Endometrial microvascular endothelial cells (primary cell): ENCODE measurements around the gene GABRB3. TPM values are rescaled to one million over a fixed set of nuclear protein-coding genes. Genes with fewer than 3 reads are reported as not detected.

Experiments used
- in situ Hi-C: cut with HindIII; loops from 2 replicates; pipeline ENCODE4 v1.10.0; 2017; ENCODE audit warnings: low sequenced_read_pairs, low pct_unique_long_range_greater_than_20kb; ENCODE audit errors: inconsistent ontology term
- total RNA-seq: library from RNA; depleted of rRNA; stranded (reverse); fragments of >200 nt; gene quantifications from one replicate; pipeline ENCODE4 v1.2.3, GENCODE V29; 2015; ENCODE audit errors: inconsistent ontology term

GABRB3 gene
- total RNA-seq, 1 donor from 2014 or later = not detected

DNA sequence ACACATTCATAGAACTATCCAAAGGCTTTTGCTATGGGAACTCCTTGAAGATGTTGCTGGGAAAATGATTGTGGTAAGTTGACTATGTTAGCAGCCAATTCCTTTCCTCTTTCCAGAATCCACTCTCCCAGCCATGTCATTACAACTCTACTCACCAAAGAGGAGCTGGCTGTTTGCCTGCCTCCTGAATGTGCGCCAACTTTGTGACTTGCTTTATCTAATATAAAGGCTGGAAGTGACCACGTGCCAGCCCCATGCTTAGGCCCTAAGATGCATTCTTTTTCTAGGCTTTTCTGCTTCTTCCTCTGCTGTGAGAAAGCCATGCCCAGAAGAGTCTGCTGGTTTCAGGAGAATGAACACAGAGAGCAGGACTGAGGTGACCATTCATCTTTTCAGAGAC, 182.2 kb downstream of the GABRB3 start:
- in situ Hi-C loops = no loop called here

DNA sequence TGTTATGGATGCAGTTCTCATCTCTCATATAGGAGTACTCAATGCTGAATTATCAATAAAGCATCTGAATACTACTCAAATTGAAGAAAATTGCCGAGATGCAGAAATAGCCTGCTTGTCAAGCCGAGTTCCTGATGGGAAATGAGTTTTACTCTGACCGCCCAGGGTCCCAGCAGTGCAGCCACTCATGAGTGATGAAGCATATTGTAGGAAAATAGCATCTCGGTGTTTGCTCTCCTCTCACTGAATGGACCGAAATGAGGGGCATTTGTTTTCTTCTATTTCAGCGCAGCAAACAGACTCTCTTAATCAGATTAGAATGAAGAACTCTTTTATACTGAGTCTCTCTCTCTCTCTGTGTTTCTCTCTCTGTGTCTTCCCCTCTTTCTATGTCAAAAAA, 190.0 kb downstream of the GABRB3 start:
- in situ Hi-C loops = no loop called here

DNA sequence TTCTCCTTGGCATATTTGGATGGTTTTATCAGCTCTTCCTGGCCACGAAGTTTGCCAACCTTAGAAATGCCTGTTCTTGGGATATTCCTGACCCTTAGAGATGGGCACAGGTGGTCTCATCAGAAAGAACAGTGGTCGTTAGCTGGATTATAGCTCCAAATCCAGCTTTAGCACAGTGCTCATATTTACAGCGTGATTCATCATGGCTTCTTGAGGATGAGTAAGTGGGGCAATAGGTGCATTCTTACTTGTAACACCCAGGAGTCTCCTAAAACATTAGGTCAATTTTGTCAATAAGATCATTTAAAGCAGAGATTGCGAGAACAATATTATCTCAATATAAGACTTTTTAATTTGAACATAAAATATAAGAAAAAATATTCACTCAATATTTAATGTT, 191.9 kb downstream of the GABRB3 start:
- in situ Hi-C loops = no loop called here

DNA sequence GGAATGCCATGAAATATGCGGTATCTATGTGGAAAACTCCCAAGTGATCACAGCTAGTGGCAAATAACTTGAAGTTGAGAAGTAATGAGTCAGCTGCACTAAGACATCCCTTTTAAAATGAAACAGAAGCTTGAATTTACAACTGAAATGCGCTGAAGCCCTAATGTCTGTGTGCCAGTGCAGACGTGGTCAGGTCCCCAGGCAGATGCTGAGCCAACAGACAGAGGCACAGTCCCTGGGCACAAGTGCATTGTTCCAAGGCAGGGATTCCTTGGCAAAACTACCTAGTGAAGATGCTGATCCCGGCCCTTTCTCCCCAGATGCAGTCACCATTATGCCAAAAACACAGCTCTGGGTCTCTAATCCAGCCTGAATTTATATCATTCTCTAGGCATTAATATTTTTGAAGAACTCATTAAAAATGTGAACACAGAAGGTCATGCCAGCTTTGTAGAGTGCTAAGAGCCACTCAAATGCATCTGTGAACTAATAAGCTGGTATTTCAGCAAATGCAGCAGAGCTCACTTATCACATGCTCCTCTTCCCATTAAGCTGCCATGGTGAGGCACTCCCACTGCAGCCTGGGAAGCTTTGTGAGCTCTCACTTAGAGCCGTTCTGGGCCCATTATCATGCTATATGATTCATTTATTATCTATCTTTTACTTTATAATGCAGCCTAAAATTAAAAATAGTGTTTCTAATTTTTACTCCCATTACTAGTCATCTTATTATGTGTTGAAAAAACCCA, 200.1 kb downstream of the GABRB3 start:
- in situ Hi-C loops = no loop called here

DNA sequence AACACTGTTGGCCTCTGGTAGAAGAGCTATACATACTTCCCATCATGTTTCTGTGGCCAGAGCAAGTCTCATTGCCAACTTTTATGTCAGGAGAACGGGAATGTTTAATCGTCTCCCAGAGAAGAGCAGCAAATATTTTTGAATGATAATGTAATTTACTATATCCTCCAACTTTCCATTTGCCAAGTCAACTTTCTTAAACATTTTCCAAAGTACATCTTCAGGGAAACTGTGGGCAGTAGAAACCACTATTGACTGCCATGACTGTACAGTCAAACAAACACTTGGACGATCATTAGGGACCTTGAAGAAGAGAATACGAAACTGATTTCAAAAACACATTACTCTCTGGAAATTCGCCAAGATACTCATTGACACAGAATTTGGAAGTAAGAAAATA, 201.5 kb downstream of the GABRB3 start:
- in situ Hi-C loops = no loop called here

DNA sequence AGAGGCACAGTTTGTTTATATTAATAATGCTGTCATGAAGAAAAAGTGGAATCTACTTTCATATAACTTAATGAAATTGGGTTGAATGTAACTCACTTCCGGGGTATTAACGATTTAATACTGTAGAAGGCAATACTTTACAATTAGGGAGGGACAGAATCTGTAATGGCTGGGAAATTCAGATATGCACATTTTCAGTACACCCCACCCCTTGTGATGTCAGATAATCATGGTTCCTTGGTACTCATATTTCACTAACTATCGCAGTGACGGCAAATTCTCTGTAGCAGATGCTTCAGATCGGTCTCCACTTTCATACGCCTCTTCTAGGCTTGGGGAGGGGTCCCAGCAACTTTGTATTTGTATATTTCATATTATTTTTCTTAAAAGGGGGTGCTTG, 207.3 kb downstream of the GABRB3 start:
- in situ Hi-C loops = no loop called here

DNA sequence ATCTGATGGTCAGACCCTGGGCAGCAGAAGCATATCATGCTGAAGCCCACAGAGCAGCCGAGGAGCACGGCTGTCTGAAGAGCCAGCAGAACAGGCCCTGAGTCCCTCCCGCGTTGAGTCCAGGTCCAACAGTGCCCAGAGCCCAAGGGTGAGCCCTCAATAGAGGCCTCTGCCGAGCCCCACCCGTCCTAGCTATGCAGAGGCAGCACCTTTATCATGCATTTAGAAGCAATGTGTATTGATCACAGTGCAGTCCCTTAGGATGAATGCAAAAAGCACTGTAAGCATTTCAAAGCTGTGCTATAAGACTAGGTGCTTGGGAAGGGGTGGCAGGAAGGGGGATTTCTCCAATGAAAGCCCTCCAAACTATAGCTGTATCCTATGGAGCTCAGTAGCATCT, 208.5 kb downstream of the GABRB3 start:
- in situ Hi-C loops = no loop called here

DNA sequence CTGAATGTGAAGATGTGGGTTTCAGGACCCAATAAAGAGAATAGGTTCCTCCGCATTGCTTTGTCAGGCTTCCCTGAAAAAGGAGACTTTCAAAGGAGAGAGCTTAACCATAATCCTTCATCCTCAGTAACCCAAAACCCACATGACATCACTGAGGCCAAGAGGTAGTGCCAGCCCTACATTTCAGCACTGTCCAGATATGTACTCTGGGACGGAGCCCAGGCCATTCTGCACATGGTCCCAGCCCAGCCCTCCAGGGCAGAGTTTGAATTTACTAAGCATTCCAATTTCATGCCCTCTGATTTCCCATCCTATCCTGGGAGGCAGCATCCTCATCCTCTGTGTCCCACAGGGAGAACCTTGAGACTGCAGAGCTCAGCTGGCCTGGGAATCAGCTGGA, 210.5 kb downstream of the GABRB3 start:
- in situ Hi-C loops = no loop called here

DNA sequence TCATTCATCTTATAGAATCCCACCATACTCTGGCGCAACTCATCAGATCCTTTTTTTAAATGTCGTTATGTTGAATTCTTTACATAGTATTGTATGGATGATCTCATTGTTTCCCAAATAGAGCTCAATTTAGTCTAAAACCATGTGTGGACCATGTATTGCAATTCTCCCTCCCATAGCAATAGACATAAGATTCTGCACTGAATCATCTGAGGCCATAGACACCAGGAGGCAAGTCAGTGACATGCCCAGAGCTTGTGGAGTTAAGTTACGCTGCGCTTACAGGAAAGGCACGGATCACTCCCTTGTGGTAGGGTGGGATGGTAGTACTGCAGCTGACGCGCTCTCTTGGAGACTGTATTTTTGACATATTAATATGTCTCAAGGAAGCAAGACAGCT, 211.0 kb downstream of the GABRB3 start:
- in situ Hi-C loops = no loop called here

DNA sequence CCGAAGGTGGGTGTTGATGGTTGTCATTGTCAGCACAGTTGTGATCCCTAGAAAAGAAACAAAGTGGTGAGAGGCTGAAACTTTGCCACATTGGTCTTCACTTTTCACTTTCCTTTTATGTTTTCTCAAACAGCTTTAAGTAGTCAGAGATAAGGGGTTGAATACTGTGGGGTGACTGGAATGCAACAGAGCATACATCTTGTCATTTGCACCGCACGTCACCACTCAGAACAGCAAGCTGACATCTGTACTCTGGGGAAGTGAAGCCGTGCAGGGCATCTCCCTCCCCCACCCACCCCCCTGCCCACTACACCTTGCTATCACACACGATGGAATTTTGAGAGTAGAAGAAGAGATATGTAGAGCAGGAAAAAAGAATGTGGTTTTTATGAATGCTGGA, 211.7 kb downstream of the GABRB3 start:
- in situ Hi-C loops = no loop called here

DNA sequence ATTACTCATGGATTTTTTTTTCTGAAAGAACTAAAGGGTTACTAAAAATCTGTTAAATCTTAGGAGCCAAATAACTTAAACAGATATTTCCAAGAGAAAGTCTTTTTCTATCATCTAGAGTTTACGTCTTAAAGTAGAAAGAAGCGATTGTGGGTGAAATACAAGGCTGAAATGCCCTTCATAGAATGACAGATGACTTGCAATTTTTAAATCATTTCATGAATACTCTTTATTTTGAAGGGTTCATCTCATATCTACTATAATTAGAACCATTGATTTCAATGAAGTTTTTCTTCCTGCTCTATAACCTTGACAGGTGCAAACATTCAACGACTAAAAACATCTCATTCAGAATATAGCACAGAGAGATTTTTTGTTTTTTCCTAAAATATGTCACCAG, 217.0 kb downstream of the GABRB3 start:
- in situ Hi-C loops = no loop called here

DNA sequence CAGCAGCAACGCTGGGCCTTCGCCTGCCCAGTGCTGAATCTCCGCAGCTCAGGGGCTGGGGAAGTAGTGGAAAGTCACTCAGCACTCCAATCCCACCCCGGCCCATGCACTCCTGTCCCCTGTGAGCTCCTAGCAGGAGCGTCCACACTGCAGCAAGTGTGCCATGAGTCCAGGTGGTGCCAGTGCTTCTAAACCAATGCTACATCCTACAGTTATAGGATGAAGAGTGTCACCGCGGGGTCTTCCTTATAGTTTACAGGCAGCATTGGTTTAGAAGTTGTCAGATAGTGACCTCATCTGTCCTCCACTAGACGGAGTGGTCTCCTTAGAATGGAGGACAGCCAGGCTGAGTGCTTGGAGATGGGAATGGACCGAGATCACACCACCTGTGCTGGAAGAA, 221.4 kb downstream of the GABRB3 start:
- in situ Hi-C loops = no loop called here

DNA sequence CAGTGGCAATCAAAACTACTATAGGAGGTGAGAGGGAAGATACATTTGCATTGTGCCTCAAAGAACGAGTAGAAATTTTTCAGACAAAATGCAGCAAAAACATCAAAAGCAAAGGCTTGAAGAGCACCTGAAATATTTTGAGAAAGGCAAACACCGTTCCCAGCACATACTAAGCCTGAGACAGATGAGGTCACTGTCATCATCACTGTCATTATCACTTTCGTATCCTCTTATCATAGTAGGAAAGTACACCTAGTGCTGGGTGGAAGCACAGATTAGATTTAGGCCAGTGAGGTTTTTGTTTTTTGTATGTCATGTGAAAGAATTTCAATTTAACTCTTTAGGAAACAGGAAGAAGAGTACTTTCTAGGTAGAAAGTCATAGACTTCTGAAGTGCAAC, 222.0 kb downstream of the GABRB3 start:
- in situ Hi-C loops = no loop called here

DNA sequence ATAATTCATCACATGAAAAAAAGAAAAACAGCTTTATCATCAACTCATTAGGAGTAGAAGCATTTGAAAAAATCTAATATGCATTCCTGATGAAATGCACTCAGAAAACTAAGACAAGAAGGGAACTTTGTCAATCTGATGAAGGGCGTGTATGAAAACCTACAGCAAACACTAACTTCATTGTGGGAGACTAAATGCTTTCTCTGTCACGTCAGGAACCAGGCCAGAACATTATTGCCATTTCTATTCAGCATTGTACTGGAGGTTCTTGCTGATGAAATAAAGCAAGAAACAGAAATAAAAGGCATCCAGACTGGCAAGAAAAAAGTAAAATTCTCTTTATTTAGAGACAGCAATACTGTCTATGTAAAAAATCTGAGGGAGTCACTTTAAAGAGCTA, 235.2 kb downstream of the GABRB3 start:
- in situ Hi-C loops = no loop called here

DNA sequence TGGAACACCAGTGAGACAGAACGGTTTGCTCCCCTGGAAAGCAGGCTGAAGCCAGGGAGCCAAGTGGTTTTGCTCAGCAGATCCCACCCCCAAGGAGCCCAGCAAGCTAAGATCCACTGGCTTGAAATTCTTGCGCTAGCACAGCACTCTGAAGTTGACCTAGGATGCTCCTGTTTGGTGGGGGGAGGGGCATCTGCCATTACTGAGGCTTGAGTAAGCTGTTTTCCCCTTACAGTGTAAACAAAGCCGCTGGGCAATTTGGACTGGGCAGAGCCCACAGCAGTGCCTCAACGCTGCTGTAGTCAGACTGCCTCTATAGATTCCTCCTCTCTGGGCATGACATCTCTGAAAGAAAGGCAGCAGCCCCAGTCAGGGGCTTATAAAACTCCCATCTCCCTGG, 241.4 kb downstream of the GABRB3 start:
- in situ Hi-C loops = no loop called here

DNA sequence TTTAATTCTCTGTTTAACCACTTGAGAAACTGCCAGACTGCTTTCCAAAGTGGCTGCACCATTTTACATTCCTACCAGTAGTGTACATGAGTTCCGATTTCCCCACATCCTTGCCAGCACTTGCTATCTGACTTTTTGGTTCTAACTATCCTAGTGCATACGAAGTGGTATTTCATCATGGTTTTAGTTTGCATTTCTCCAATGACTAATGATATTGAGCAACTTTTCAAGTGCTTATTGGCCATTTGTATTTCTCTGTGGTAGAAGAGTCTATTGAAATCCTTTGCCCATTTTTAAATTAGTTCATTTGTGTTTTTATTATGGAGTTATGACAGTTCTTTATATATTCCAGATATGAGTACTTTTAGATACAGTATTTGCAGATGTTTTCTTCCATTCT, 247.8 kb downstream of the GABRB3 start:
- in situ Hi-C loops = no loop called here

DNA sequence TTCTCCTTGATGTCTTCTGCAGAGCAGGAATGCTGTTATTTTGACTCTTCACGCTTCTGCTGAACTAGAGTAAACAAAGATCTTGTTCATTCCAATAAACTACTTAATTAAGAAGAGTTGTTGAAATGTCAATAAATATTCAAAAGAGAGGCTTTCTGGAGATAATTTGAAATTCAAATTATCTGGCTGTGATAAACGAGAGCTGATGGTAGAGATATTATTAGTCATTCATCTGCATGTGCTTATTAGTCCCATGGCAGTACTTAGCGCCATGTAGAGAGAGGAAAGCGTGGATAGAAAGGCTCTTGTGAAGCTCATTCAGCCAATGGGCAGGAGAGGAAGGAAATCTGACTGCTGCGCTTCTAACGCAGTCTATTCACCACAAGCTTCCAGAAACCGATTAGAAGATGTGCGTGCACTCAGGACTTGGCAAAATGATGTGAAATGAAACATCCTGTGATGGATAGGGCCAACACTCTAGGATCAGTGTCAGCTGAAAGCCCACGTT, 251.1 kb downstream of the GABRB3 start:
- in situ Hi-C loops = no loop called here

DNA sequence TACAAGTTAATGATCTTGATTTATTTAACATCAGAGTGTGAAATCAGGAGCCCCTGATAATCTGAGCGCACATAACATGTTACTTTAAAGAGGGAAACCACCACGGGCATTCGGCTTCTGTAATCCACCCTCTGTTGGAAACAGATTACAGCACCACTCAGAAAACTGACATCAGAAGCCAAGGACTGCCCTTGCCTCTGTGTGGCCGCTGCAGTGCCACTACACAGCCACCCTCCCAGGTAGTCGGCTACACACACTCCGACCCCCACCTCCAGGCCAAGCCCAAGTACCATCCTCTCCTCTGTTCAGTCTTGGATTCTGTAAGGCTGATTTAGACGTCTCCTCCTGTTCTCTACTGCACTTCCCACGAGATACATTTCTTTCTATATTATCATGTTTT, 251.7 kb downstream of the GABRB3 start:
- in situ Hi-C loops = no loop called here

DNA sequence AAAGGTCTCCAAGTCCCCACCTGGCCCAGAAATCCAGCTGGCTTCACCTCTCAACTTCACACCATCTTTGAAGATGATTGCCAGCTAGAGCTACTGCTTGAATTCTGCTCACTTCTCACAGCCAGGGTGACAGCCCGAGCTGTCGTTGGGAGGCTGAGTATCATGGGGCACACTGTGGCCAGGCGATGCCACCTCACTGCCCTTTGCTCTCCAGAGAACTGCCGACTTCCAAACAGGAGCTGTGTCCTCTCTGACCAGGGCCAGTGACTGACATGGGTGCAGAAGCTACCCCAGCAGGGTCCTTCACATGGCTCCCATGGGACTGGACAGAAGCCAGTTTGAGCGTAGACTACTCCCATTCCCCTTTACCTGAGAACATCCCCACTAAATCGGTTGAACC, 254.0 kb downstream of the GABRB3 start:
- in situ Hi-C loops = no loop called here

DNA sequence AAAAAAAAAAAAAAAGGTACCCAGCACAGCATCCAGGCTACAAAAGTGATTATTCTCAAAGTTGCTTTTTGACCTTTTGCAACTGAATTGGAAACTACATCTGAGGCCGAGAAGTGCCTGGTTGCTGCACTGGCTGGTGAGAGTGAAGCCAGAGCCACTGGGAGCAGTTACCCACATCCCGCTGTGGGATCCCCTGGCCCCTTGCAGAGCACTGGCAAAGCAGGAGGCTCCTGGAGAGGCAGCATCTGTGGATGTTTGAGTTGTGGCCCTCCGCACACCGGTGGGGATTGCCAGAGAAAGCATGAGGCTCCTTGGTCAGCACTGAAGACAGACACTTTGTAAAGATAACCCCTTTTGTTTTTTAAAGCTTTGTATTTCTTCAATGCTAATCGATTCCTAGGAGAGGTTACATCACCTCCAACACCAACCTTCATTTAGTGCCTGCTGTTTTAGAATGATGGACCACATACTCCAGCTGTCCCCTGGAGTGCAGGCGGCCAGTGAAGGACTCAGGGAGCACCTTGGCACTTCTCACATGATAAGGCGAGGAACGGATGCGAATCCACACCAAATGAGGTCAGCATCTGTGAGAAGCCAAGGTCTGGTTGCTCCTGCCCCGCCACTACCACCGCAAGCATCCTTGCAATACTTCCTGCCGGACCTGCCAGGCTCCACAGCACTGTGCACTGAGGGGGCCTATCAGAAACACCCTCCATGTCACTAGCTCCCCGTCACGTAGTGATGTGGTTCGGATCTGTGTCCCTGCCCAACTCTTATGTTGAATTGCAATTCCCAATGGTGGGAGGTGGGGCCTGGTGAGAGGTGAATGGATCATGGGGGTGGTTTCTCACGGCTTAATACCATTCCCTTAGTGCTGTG, 256.5 kb downstream of the GABRB3 start:
- in situ Hi-C loops = no loop called here
